ENCODE data around the gene OR1L6.

DNA sequence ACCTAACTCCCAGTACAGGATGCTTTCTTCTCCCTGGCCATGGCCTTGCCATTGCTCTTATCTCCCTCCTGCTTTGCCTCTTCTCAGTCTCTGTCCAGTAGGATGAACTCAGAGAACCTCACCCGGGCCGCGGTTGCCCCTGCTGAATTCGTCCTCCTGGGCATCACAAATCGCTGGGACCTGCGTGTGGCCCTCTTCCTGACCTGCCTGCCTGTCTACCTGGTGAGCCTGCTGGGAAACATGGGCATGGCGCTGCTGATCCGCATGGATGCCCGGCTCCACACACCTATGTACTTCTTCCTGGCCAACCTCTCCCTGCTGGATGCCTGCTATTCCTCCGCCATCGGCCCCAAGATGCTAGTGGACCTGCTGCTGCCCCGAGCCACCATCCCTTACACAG is 46.7 kb downstream of the OR1L6 start, which contains the start of gene OR5C1:
- TF ChIP-seq, protein P1, sequence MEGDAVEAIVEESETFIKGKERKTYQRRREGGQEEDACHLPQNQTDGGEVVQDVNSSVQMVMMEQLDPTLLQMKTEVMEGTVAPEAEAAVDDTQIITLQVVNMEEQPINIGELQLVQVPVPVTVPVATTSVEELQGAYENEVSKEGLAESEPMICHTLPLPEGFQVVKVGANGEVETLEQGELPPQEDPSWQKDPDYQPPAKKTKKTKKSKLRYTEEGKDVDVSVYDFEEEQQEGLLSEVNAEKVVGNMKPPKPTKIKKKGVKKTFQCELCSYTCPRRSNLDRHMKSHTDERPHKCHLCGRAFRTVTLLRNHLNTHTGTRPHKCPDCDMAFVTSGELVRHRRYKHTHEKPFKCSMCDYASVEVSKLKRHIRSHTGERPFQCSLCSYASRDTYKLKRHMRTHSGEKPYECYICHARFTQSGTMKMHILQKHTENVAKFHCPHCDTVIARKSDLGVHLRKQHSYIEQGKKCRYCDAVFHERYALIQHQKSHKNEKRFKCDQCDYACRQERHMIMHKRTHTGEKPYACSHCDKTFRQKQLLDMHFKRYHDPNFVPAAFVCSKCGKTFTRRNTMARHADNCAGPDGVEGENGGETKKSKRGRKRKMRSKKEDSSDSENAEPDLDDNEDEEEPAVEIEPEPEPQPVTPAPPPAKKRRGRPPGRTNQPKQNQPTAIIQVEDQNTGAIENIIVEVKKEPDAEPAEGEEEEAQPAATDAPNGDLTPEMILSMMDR (IDR thresholded peaks at IDR 0.05): no peak
- no peak for TF ChIP-seq POLR2A (IDR thresholded peaks at IDR 0.05)

All from Peyer's patch (tissue), 4 donors.